GM20000 (cell line): ENCODE results near the gene PTPN5.
"Not testable (repeated sequence)": the region's sequence is repeated elsewhere in the genome, so short reads cannot be mapped to it uniquely, and the experiment has no call there.

ENCODE experiments used
- DNase-seq: peaks from one replicate; pipeline ENCODE4 v3.0.0; 2012; ENCODE audit warnings: low spot score
- TF ChIP-seq, protein P1 (sequence below): IDR thresholded peaks from 2 replicates; pipeline ENCODE4 v1.5.1; 2012; ENCODE audit warnings: mild to moderate bottlenecking, control low read depth; ENCODE audit errors: extremely low read depth, missing control alignments

The PTPN5 gene

DNA sequence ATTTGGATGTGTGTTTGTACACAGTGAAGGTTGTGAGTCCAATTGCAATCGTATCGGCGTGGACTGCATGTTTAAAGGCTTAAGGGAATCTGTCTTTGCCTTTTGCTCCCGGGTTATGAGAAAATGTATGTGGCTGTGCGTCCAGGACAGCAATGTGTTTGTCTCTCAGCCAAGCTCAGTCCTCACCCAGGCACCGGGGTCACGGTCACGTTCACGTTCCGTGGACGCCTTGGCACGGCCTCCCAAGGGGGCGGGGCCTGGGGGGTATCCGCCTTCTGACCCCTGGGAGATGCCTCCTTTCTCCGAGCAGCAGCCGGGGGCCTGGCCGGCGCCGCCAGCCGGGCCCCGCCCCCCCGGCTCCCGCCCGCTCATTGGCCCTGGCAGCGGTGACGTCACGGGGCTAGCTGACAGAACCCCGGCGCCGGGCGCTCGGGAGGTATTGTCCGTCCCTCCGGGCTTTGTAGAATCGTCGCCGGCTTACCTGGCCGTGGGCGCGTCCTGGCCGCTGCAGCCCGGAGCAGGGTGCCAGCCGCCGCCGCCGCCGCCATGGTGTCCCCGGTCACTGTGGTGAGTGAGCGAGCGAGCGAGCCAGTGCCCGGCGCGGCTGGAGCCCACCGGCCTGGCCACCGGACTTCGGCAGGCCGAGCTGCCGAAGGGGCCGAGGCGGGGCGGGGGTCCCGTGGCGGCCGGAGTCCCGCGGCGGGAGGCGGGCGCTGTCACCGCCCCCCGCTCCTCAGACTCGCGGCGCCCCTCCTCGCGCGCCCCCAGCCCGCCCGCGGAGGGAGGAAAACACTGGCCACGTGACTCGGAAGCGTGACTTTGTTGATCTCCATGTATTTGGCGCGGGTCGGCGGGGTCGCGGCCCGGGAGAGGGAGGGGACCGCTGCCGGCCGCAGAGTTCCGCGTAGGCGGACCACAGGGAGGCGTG lies 93.0 kb downstream of the PTPN5 start, which contains the start of gene TMEM86A:
TMEM86A (plus strand) TSS at position 439 of the 928 bp plus-strand sequence; CDS start at position 547, 108 bp downstream.
- peak; percentile 96 for DNase-seq
- TF ChIP-seq, protein P1, sequence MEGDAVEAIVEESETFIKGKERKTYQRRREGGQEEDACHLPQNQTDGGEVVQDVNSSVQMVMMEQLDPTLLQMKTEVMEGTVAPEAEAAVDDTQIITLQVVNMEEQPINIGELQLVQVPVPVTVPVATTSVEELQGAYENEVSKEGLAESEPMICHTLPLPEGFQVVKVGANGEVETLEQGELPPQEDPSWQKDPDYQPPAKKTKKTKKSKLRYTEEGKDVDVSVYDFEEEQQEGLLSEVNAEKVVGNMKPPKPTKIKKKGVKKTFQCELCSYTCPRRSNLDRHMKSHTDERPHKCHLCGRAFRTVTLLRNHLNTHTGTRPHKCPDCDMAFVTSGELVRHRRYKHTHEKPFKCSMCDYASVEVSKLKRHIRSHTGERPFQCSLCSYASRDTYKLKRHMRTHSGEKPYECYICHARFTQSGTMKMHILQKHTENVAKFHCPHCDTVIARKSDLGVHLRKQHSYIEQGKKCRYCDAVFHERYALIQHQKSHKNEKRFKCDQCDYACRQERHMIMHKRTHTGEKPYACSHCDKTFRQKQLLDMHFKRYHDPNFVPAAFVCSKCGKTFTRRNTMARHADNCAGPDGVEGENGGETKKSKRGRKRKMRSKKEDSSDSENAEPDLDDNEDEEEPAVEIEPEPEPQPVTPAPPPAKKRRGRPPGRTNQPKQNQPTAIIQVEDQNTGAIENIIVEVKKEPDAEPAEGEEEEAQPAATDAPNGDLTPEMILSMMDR, result no peak

DNA sequence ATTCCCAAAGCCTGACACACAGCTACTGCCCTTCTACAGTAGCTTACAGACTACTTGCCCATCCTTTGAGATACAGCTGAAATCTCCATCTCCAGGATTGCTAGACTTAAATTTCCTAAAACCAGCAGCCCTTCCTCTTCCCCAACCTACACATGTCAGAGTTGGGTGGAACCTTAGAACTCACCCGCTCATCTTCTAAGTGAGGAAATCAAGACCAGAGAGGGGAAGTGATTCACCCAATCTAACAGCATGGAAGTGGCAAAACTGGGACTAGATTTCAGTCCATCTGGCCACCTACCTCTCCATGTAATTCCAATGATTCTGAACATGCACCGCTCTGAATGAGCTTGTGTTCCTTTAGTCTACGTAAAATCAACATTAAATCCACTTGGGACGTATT lies 94.0 kb downstream of the PTPN5 start:
- TF ChIP-seq, protein P1, result no peak
- peak; percentile 1 for DNase-seq

DNA sequence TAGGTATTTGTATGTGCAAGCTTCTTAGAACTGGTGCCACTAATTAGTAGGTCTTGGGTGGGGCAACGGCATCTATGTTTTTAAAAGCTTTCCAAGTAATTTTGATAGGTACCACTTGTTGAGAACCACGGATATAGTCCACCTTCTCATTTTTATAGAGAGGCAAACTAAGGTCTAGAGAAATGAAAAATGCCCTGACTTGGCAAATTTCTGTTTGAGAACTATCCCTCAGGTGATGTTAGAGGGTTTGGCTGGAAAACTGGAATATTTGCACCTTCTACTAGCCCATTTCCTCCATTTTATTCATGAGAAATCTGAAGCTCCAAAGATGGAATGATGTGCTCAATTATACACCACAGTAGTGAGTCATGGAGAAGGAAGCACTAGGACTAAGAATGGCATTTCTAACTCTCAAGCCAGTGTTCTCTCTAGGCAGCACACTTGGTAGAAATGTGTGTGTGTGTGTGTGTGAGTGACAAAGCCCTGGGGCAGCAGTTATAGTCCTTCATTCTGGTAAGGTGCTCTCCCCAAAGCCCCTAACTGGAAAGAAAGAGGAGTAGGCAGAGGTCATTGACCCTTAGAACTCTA lies 94.9 kb downstream of the PTPN5 start:
- no peak for DNase-seq
- TF ChIP-seq, protein P1, result no peak

DNA sequence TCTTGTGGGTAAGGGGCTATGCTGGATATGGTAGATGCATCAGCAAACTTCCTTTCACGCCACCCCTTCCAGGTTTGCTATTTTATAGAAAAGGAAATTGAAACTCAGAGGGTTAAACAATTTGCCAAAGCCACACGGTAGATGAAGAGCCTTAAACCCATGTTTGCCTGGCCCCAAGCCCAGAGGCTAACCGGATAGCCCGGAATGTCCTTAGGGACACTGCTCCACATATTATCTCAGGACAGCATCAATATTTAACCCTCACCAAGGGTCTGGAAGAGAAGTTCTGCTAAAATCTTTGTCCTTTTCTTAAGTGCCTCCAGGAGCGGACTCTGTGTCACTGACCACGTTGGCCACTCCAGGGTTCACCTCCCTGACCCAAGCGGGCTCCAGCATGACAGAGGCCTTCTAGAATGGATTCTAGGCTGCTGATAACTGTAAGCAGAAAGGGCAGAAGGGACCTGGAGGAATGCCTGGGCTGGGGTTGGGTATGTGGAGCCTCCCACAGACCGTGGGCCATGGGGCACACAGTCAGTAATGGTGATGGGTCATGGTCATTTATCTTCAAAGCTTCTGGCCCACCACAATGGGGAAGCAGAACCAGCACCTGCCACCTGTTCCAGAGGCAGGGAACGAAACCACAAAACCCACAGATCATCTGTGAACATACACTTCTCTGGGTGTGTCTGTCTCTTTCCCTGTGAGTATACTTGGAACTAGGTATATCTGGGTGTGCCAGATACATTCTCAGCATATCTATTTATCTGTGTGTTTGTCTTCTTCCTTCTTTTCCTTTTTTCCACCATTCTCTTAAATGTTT lies 98.4 kb downstream of the PTPN5 start:
- TF ChIP-seq, protein P1, result no peak
- DNase-seq, result no peak

DNA sequence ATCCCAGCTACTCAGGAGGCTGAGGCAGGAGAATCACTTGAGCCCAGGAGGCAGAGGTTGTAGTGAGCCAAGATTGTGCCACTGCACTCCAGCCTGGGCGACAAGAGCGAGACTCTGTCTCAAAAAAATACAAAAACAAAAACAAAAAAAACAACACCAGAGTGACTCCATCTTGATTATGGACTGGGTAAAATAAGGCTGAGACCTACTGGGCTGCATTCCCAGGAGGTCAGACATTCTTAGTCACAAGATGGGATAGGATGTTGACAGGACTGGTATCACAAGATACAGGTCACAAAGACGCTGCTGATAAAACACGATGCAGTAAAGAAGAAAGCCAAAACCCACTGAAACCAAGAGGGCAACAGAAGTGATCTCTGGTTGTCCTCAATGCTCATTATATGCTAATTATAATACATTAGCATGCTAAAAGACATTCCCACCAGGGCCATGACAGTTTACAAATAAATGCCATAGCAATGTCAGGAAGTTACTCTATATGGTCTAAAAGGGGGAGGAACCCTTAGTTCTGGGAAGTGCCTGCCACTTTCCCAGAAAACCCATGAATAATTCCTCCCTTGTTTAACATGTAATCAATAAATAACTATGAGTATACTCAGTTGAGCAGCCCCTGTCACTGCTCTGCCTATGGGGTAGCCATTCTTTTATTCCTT lies 100.0 kb downstream of the PTPN5 start:
- not testable (repeated sequence) for DNase-seq

DNA sequence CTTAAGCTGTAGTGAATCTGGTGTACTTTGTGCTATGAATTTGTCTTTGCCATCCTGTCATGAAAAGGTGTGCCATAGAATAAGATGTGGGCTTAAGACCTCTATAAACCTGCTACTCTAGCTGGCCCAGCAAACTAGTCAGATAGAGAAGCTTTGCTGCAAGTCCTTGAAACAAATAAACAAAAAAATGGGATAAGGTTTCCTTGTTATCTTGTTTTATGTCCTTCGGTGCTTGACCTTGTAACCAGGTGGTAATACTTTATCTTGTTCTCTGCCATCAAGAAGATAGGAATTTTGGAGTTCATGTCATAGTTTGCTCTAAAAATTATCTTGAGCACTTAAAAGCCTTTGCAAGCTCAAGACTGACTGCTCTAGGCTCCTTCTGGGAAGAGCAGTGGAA lies 107.3 kb downstream of the PTPN5 start:
- no peak for DNase-seq
- TF ChIP-seq, protein P1, result no peak

DNA sequence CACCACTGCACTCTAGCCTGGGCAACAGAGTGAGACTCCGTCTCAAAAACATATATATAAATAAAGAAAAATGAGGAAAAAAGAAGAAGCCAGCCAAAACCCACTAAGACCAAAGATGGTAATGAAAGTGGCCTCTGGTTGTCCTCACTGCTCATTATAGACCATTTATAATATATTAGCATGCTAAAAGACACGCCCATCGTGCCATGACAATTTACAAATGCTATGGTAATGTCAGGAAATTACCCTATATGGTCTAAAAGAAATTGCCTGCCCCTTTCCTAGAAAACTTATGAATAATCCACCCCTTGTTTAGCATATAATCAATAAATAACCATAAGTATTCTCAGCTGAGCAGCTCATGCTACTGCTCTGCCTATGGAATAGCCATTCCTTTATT lies 109.1 kb downstream of the PTPN5 start:
- TF ChIP-seq, protein P1, result no peak
- DNase-seq, result no peak

DNA sequence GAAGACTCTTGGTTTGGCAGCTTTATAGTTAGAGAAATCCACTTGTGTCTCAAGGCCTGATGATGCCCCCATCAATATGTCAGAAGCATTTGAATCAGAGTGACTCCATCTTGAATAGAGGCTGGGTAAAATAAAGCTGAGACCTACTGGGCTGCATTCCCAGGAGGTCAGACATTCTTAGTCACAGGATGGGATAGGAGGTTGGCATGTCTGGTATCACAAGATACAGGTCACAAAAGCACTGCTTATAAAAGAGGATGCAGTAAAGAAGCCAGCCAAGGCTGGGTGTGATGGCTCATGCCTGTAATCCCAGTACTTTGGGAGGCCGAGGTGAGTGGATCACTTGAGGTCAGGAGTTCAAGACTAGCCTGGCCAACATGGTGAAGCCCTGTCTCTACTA lies 109.6 kb downstream of the PTPN5 start:
- DNase-seq, result not testable (repeated sequence)
